Body of pancreas (tissue), 4 donors: ENCODE results near the gene ABTB1. TPM values are rescaled to one million over a fixed set of nuclear protein-coding genes. Genes with fewer than 3 reads are reported as not detected.

Experiments used
- ATAC-seq: fragments of 150-250 bp; one replicate; pipeline ENCODE4 v1.9.1; 2016
- DNase-seq, 4 donors: peaks; one replicate each; pipeline ENCODE4 v3.0.0-alpha.2; 2019
- H3K27ac ChIP-seq, 4 donors: fragments of 200-600 bp; sonication (generic); 1 replicate in 3 of 4; 2 replicates in 1 of 4; pipeline versions ENCODE4 v1.5.1 to v1.6.1; 2016 to 2019; ENCODE audit warnings: mild to moderate bottlenecking in 1 of 4, mixed read lengths in 1 of 4, moderate library complexity in 1 of 4
- H3K27me3 ChIP-seq, 2 donors: fragments of 200-600 bp; sonication (generic); one replicate each; pipeline ENCODE4 v1.6.0; 2016; ENCODE audit warnings: mild to moderate bottlenecking in 1 of 2
- H3K36me3 ChIP-seq, 2 donors: fragments of 200-600 bp; sonication (generic); replicated peaks in 1 of 2; 2 replicates each; pipeline ENCODE4 v1.5.1; 2016; ENCODE audit warnings: low read depth in 2 of 2; ENCODE audit not compliant: insufficient read depth in 1 of 2
- H3K4me1 ChIP-seq: fragments of 200-600 bp; sonication (generic); one replicate; pipeline ENCODE4 v1.6.0; 2016
- H3K4me3 ChIP-seq, 2 donors: fragments of 200-600 bp; sonication (generic); 1 replicate in 1 of 2; 2 replicates in 1 of 2; pipeline ENCODE4 v1.5.1; 2016 to 2019
- H3K9me3 ChIP-seq, 3 donors: fragments of 200-600 bp; sonication (generic); 1 replicate in 2 of 3; 2 replicates in 1 of 3; pipeline ENCODE4 v1.5.1; 2016
- POLR2A ChIP-seq, 3 donors: fragments of 450-650 bp; IDR thresholded peaks; one replicate each; pipeline ENCODE4 v1.6.1; 2016; ENCODE audit warnings: antibody characterized with exemption in 3 of 3, mild to moderate bottlenecking in 2 of 3
- WGBS, 2 donors: methylation state at CpG; one replicate each; pipeline ENCODE4 v1.1.5; 2017; 5-methylcytosine and 5-hydroxymethylcytosine counted together
- intact Hi-C: fragments of 100-400 bp; cut with DNase I; formaldehyde crosslinking; loops from one replicate; pipeline ENCODE4 v1.15.1; 2023
- total RNA-seq, 2 donors: library from RNA; depleted of rRNA; stranded (reverse); fragments of >200 nt; gene quantifications; one replicate each; pipeline ENCODE4 v1.1.0, GENCODE V29; 2016
- TF ChIP-seq, protein P1 (sequence below), 7 experiments: fragments of 450-650 bp in 4 of 7; fragments of 200-600 bp in 3 of 7; sonication (generic) in 3 of 7; IDR thresholded peaks; one replicate each; pipeline ENCODE4 v1.5.1; 2016 to 2019; ENCODE audit warnings: antibody characterized with exemption in 7 of 7

Gene ABTB1
- total RNA-seq, 2 donors from 2014 or later = 21.4 to 34.0 TPM

DNA sequence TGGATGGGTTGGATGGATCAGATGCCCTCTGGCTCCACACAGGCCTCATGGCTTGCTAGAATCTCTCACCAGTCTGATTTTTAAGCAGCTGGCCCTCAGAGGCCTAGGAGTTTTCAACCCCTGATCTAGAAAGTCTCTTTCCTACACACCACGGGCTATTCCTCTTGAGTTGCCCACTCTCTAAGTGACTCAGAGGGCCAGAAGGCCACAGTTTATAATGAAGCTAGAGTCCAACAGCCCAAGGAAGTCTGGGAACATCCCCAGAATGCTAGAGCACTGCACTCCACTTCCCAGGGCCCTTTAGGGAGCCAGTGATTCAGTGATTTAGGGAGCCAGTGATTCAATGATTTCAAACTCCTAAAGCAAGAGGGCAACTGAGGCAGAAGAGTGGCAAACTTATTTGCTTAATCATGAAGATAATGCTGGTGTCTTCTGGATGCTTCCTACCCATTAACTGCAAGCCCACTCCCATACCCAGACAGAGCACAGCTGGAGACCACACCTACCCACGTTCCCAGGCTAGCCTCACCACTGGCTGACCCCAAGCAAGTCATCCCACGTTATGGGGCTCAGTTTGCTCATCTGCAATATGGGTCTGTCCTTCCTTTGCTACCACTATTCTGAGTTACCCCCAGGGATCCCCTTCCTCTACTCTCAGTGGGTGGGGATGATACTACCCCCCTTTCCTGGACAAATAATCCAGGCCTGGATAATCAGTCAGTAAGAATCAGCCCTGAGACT is 36.7 kb downstream of the ABTB1 start:
- H3K27me3 ChIP-seq = no peaks in the 10 kb centered on the region
- no peaks in the 10 kb centered on the region for H3K4me1 ChIP-seq
- no peak overlapping the region for H3K4me3 ChIP-seq
- 57 to 60% methylated on average over 3 of the region's 3 CpGs for WGBS, 2 donors
- intact Hi-C loops = no loop called here
- no peak overlapping the region for H3K27ac ChIP-seq
- DNase-seq (peak in 1 of 4 donors; percentile 2), ATAC-seq (no peak)
- H3K9me3 ChIP-seq = no peaks in the 10 kb centered on the region
- no peaks in the 10 kb centered on the region for H3K36me3 ChIP-seq
- TF ChIP-seq, protein P1, sequence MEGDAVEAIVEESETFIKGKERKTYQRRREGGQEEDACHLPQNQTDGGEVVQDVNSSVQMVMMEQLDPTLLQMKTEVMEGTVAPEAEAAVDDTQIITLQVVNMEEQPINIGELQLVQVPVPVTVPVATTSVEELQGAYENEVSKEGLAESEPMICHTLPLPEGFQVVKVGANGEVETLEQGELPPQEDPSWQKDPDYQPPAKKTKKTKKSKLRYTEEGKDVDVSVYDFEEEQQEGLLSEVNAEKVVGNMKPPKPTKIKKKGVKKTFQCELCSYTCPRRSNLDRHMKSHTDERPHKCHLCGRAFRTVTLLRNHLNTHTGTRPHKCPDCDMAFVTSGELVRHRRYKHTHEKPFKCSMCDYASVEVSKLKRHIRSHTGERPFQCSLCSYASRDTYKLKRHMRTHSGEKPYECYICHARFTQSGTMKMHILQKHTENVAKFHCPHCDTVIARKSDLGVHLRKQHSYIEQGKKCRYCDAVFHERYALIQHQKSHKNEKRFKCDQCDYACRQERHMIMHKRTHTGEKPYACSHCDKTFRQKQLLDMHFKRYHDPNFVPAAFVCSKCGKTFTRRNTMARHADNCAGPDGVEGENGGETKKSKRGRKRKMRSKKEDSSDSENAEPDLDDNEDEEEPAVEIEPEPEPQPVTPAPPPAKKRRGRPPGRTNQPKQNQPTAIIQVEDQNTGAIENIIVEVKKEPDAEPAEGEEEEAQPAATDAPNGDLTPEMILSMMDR (IDR thresholded peaks at IDR 0.05) = no peak
- no peak for TF ChIP-seq POLR2A (IDR thresholded peaks at IDR 0.05)

DNA sequence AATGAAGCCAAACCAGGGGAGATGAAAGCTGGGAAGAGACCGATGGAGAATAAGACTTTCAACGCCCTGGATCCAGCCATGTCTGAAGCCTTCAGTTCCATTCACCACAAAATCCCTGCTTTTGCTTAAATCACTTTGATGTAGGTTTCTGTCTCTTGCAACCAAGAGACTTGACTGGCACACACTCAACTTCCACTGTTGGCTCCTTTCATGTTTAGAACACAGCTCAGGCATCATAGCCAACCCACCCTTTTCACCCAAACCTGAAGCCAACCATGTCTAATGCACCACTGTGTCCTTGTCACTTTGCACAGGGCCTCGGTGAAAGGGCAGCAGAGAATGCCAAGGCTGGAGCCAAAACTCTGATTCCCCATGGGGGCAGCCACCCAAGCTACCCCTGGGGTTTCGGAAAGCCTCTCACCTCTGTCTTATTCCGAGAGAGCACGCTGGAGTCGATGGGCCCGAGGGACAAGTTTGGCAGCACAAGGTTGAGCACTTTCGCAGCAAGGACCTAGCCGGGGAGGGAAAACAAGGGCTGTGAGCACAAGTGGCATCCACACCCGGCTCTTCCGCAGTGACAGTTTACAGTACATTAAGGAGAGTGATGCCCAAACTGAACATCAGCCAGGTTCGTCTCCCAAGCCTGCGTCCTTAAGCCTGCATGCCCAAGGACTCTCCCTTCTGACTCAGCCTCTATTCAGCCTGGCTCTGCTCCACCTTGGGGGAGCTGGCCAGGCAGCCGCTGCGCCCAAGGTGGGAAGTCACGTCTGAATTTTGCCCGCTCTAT is 37.6 kb downstream of the ABTB1 start:
- Histone ChIP-seq H3K27me3 (no peaks in the 10 kb centered on the region), H3K4me3 (no peak overlapping the region), H3K4me1 (no peaks in the 10 kb centered on the region), H3K36me3 (no peaks in the 10 kb centered on the region), H3K27ac (no peak overlapping the region), H3K9me3 (no peaks in the 10 kb centered on the region)
- peak in 1 of 4 donors; percentile 5 for DNase-seq
- WGBS, 2 donors = 85 to 86% methylated on average over 16 to 18 of the region's 18 CpGs
- ATAC-seq = no peak
- intact Hi-C loops = no loop called here
- no peak for TF ChIP-seq POLR2A (IDR thresholded peaks at IDR 0.05)
- TF ChIP-seq, protein P1 (IDR thresholded peaks at IDR 0.05) = no peak

DNA sequence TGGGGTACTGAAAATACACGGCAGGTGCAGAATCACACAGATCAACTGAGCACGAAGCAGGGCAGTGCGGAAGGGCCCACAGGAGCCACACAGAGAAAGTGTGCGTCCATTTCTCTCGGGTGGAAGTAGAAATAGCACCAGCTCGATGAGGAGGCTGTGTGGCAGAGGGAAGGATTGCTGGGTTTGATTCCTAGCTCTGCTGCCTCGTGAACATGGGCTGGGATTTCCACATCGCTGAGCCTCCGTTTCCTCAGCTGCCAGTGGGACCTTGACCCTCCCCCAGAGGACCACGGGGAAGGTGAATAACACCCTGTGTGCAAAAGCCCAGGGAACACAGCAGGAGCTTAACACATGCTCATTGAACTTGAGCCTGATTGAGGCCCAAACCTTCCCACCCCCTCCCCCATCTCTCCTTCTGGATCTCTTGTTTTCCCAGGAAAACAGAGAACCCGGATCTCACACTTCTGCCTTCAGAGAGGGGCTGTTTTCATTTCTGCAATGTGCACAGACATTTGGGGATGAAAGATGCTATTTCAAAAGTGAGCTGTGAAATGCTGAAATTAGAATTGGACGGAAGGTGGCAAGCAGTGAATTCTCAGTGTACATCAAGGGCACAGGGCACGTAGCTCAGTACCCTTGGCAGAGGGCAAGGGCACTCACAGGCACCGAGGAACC is 38.4 kb downstream of the ABTB1 start:
- TF ChIP-seq, protein P1 (IDR thresholded peaks at IDR 0.05) = no peak
- no peak for TF ChIP-seq POLR2A (IDR thresholded peaks at IDR 0.05)
- Histone ChIP-seq H3K4me1 (no peaks in the 10 kb centered on the region), H3K9me3 (no peaks in the 10 kb centered on the region), H3K4me3 (no peak overlapping the region), H3K27ac (no peak overlapping the region), H3K27me3 (no peaks in the 10 kb centered on the region), H3K36me3 (no peaks in the 10 kb centered on the region)
- intact Hi-C loops = no loop called here
- 62 to 71% methylated on average over 5 to 14 of the region's 14 CpGs for WGBS, 2 donors
- ATAC-seq = no peak
- DNase-seq = peak in 1 of 4 donors; percentile 6

- no peak overlapping the region for H3K27ac ChIP-seq
- no peaks in the 10 kb centered on the region for H3K4me1 ChIP-seq
- TF ChIP-seq, protein P1 (IDR thresholded peaks at IDR 0.05) = no peak
- TF ChIP-seq POLR2A (IDR thresholded peaks at IDR 0.05) = no peak
- DNase-seq (no peak), ATAC-seq (no peak)
- H3K27me3 ChIP-seq = no peaks in the 10 kb centered on the region
- WGBS, 2 donors = 83 to 89% methylated on average over 10 to 14 of the region's 14 CpGs
- H3K9me3 ChIP-seq = no peaks in the 10 kb centered on the region
- intact Hi-C loops = no loop called here
- H3K4me3 ChIP-seq = no peak overlapping the region
- no peaks in the 10 kb centered on the region for H3K36me3 ChIP-seq
Measured at GRCh38 chr3:127711896-127712295, 39.1 kb downstream of the ABTB1 start.
